Fibroblast of lung (primary cell): Measurements from ENCODE around the gene POLN.

Experiments used
- EZH2 ChIP-seq: IDR thresholded peaks from 2 replicates; pipeline ENCODE4 v1.5.1; 2012; ENCODE audit warnings: low read length, control low read depth, mild to moderate bottlenecking; ENCODE audit errors: missing control alignments
- TF ChIP-seq, protein P1 (sequence below), 2 donors: IDR thresholded peaks in 1 of 2; conservative IDR thresholded peaks in 1 of 2; 1 replicate in 1 of 2; 2 replicates in 1 of 2; pipeline ENCODE4 v1.5.1; 2011 to 2012; ENCODE audit warnings: low read length in 2 of 2, control low read depth in 1 of 2, inconsistent platforms in 1 of 2, low read depth in 1 of 2, mild to moderate bottlenecking in 1 of 2

- TF ChIP-seq, protein P1, sequence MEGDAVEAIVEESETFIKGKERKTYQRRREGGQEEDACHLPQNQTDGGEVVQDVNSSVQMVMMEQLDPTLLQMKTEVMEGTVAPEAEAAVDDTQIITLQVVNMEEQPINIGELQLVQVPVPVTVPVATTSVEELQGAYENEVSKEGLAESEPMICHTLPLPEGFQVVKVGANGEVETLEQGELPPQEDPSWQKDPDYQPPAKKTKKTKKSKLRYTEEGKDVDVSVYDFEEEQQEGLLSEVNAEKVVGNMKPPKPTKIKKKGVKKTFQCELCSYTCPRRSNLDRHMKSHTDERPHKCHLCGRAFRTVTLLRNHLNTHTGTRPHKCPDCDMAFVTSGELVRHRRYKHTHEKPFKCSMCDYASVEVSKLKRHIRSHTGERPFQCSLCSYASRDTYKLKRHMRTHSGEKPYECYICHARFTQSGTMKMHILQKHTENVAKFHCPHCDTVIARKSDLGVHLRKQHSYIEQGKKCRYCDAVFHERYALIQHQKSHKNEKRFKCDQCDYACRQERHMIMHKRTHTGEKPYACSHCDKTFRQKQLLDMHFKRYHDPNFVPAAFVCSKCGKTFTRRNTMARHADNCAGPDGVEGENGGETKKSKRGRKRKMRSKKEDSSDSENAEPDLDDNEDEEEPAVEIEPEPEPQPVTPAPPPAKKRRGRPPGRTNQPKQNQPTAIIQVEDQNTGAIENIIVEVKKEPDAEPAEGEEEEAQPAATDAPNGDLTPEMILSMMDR (conservative IDR thresholded peaks at IDR 0.05 in 1 of 2, IDR thresholded peaks at IDR 0.05 in 1 of 2; ENCODE audit: low read depth in 1 of 2, low read length in 2 of 2) = no peak
- TF ChIP-seq EZH2 = no peak
These were observed 24.2 kb downstream of the POLN start for GRCh38 chr4:2217726-2218125.
